HG02610 (cell line): Measurements from ENCODE around the gene MBNL3.
A peak's percentile ranks its signal among the peaks of the same experiment; 100 is the strongest.

ENCODE experiments used
- ATAC-seq: cut with Tn5 transposase; IDR thresholded peaks from one replicate; pipeline ENCODE4 v1.9.1; 2021; ENCODE audit warnings: mild to moderate bottlenecking, moderate library complexity; ENCODE audit not compliant: unreplicated experiment

MBNL3 gene

GRCh38 chrX:132425744-132426318, 63.0 kb downstream of the MBNL3 start:
- peak; percentile 44 for ATAC-seq

GRCh38 chrX:132423323-132423722, 65.5 kb downstream of the MBNL3 start:
- no peak for ATAC-seq

- ATAC-seq, result no peak
Measured at GRCh38 chrX:132415012-132415411, 73.8 kb downstream of the MBNL3 start.

- ATAC-seq, result no peak
Measured at GRCh38 chrX:132414404-132414803, 74.4 kb downstream of the MBNL3 start.

GRCh38 chrX:132413459-132413858, 75.4 kb downstream of the MBNL3 start:
- no peak for ATAC-seq

- no peak for ATAC-seq
Measured at GRCh38 chrX:132412208-132412607, 76.6 kb downstream of the MBNL3 start.

GRCh38 chrX:132411310-132411977, 77.4 kb downstream of the MBNL3 start:
- ATAC-seq, result no peak

- peak; percentile 90 for ATAC-seq
Measured at GRCh38 chrX:132409780-132410556, 78.9 kb downstream of the MBNL3 start.

- ATAC-seq, result no peak
Measured at GRCh38 chrX:132407691-132408090, 81.1 kb downstream of the MBNL3 start.

- ATAC-seq, result no peak
Measured at GRCh38 chrX:132406106-132406505, 82.7 kb downstream of the MBNL3 start.

GRCh38 chrX:132404266-132404665, 84.6 kb downstream of the MBNL3 start:
- ATAC-seq, result no peak

GRCh38 chrX:132401935-132402334, 86.9 kb downstream of the MBNL3 start:
- no peak for ATAC-seq

- ATAC-seq, result no peak
Measured at GRCh38 chrX:132400706-132401105, 88.1 kb downstream of the MBNL3 start.

- ATAC-seq, result no peak
Measured at GRCh38 chrX:132395645-132396044, 93.2 kb downstream of the MBNL3 start.

- no peak for ATAC-seq
Measured at GRCh38 chrX:132395026-132395425, 93.8 kb downstream of the MBNL3 start.

GRCh38 chrX:132394591-132394990, 94.2 kb downstream of the MBNL3 start:
- ATAC-seq, result no peak

- no peak for ATAC-seq
Measured at GRCh38 chrX:132393992-132394391, 94.8 kb downstream of the MBNL3 start.

- ATAC-seq, result no peak
Measured at GRCh38 chrX:132393485-132393884, 95.4 kb downstream of the MBNL3 start.

- ATAC-seq, result no peak
Measured at GRCh38 chrX:132393085-132393484, 95.8 kb downstream of the MBNL3 start.

- no peak for ATAC-seq
Measured at GRCh38 chrX:132390792-132391191, 98.0 kb downstream of the MBNL3 start.

GRCh38 chrX:132389480-132389879, 99.4 kb downstream of the MBNL3 start:
- ATAC-seq, result no peak

- no peak for ATAC-seq
Measured at GRCh38 chrX:132388371-132388770, 100.5 kb downstream of the MBNL3 start.
